HepG2 (cell line): ENCODE results near the gene ZDHHC19. TPM values are rescaled to one million over a fixed set of nuclear protein-coding genes. Genes with fewer than 3 reads are reported as not detected.

Source experiments
- FOXO1 ChIP-seq: sonication (generic); formaldehyde crosslinking; IDR thresholded peaks from 2 replicates; pipeline ENCODE4 v1.4.0; 2020; ENCODE audit warnings: missing genetic modification reagents
- GFI1 ChIP-seq: sonication (generic); formaldehyde crosslinking; IDR thresholded peaks from 2 replicates; pipeline ENCODE4 v1.5.0; 2020; ENCODE audit warnings: missing genetic modification reagents, mild to moderate bottlenecking, borderline replicate concordance
- JUNB ChIP-seq: sonication (generic); formaldehyde crosslinking; IDR thresholded peaks from 2 replicates; pipeline ENCODE4 v1.8.0; 2022; ENCODE audit warnings: missing genetic modification reagents, mild to moderate bottlenecking, borderline replicate concordance
- RBM22 ChIP-seq: fragments of 200-400 bp; formaldehyde crosslinking; optimal IDR thresholded peaks from 2 replicates; pipeline ENCODE3; 2017; ENCODE audit warnings: mild to moderate bottlenecking, low read length, moderate library complexity
- REL ChIP-seq: sonication (generic); formaldehyde crosslinking; conservative IDR thresholded peaks from 2 replicates; pipeline ENCODE4 v1.8.0; 2022; ENCODE audit warnings: mild to moderate bottlenecking, missing genetic modification reagents, moderate library complexity
- SOX5 ChIP-seq: IDR thresholded peaks from 2 replicates; pipeline ENCODE4 v1.6.1; 2016; ENCODE audit warnings: borderline replicate concordance
- SOX6 ChIP-seq, 2 experiments: fragments of 450-650 bp in 1 of 2; sonication (generic) in 1 of 2; formaldehyde crosslinking in 1 of 2; IDR thresholded peaks; 2 replicates each; pipeline versions ENCODE4 v1.4.0 to v1.6.1; 2017 to 2020; ENCODE audit warnings: antibody characterized with exemption in 1 of 2, mild to moderate bottlenecking in 1 of 2, missing genetic modification reagents in 1 of 2
- ZNF101 ChIP-seq: sonication (generic); formaldehyde crosslinking; IDR thresholded peaks from 2 replicates; pipeline ENCODE4 v1.4.0; 2020; ENCODE audit warnings: mild to moderate bottlenecking, low read depth, missing genetic modification reagents, borderline replicate concordance
- ZNF468 ChIP-seq: sonication (generic); formaldehyde crosslinking; IDR thresholded peaks from 2 replicates; pipeline ENCODE4 v1.8.0; 2022; ENCODE audit warnings: mild to moderate bottlenecking, moderate library complexity, missing genetic modification reagents
- ZNF678 ChIP-seq: sonication (generic); formaldehyde crosslinking; IDR thresholded peaks from 2 replicates; pipeline ENCODE4 v1.4.0; 2020; ENCODE audit warnings: mild to moderate bottlenecking, missing genetic modification reagents
- polyA plus RNA-seq, 8 experiments: library from polyadenylated mRNA; depleted of rRNA in 3 of 8; stranded (reverse) in 7 of 8; unstranded in 1 of 8; fragments of >200 nt; fragmentation: Illumina TruSeq in 4 of 8; extraction: Trizol in 4 of 8; gene quantifications; 2 replicates each; pipeline versions ENCODE4 v1.2.1 to v1.2.3, GENCODE V29; 2011 to 2016; ENCODE audit warnings: low read depth in 4 of 8, missing spikeins in 1 of 8, mixed read lengths in 1 of 8; ENCODE audit not compliant: insufficient read depth in 1 of 8
- total RNA-seq, 5 experiments: library from RNA; depleted of rRNA; stranded (reverse); fragments of >200 nt; fragmentation: Illumina TruSeq; extraction: Trizol; gene quantifications; 2 replicates each; pipeline ENCODE4 v1.2.3, GENCODE V29; 2016; ENCODE audit warnings: low read depth in 1 of 5
- TF ChIP-seq, protein P1 (sequence below): sonication (generic); formaldehyde crosslinking; IDR thresholded peaks from 2 replicates; pipeline ENCODE4 v1.4.0; 2020; ENCODE audit warnings: missing genetic modification reagents
- TF ChIP-seq, protein P2 (sequence below): sonication (generic); formaldehyde crosslinking; IDR thresholded peaks from 2 replicates; pipeline ENCODE4 v1.4.0; 2020; ENCODE audit warnings: missing genetic modification reagents, mild to moderate bottlenecking, borderline replicate concordance
- TF ChIP-seq, protein P3 (sequence below): sonication (generic); formaldehyde crosslinking; IDR thresholded peaks from 2 replicates; pipeline ENCODE4 v1.4.0; 2020; ENCODE audit warnings: missing genetic modification reagents, borderline replicate concordance
- TF ChIP-seq, protein P4 (sequence below): sonication (generic); formaldehyde crosslinking; IDR thresholded peaks from 2 replicates; pipeline ENCODE4 v1.5.1; 2020; ENCODE audit warnings: missing genetic modification reagents, mild to moderate bottlenecking, borderline replicate concordance
- TF ChIP-seq, protein P5 (sequence below): sonication (generic); formaldehyde crosslinking; IDR thresholded peaks from 2 replicates; pipeline ENCODE4 v1.5.0; 2020; ENCODE audit warnings: mild to moderate bottlenecking, missing genetic modification reagents

Gene ZDHHC19
- total and polyA plus RNA-seq, 2 of the 13 experiments (the other 11 are each of a cell fraction or from before 2014, with no cell fraction given) = 0.22 to 0.53 TPM

DNA sequence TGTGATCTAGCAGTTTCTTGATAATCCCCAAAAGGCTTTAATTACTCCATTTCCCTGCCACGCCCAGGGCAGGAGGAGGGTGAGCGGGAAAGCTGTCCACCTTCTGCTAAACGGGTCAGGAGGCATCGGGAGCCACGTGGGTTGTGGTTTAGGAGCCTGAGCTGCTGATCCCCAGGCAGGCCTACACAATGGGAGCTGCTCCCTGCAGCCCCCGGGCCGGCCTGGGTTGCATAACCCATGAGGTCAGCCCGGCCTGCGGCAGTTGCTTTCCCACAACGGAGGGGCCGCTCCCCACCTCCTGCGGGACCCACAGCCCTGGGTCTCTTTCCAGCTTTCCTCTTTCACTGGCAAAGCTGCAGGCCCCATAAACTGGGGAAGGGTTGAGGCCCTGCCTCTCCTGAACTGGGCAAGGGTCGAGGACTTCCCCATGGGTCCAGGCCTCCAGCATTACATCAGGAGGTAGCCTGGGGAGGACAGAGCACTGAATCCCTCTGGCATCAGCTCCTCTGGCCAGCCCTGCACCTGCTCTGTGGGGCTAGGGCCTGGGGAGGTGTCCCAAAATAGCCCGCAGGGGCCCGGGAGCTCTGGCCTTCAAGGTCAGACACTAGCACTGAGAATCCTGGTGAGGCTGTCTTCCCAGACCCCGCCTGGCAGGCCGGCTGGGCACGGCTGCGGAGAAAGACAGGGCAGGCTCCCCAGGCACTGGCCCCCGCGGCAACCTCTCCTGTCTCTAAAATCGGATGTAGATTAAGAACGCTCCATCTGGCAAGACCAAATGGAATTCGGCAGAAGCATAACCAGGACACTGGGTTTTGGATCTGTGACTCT is 47.3 kb downstream of the ZDHHC19 start (continued):
- no peak for TF ChIP-seq ZNF468
- peak; percentile 19; the same call in 1 of the 2 replicates for TF ChIP-seq FOXO1 (CRISPR knock-in tag)
- no peak for TF ChIP-seq JUNB (CRISPR knock-in tag)
- peak; percentile 35; the same call in 1 of the 2 replicates for TF ChIP-seq SOX5
- TF ChIP-seq, protein P1, sequence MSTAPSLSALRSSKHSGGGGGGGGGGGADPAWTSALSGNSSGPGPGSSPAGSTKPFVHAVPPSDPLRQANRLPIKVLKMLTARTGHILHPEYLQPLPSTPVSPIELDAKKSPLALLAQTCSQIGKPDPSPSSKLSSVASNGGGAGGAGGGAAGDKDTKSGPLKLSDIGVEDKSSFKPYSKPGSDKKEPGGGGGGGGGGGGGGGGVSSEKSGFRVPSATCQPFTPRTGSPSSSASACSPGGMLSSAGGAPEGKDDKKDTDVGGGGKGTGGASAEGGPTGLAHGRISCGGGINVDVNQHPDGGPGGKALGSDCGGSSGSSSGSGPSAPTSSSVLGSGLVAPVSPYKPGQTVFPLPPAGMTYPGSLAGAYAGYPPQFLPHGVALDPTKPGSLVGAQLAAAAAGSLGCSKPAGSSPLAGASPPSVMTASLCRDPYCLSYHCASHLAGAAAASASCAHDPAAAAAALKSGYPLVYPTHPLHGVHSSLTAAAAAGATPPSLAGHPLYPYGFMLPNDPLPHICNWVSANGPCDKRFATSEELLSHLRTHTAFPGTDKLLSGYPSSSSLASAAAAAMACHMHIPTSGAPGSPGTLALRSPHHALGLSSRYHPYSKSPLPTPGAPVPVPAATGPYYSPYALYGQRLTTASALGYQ = no peak
- no peak for TF ChIP-seq REL (CRISPR knock-in tag)
- peak; percentile 35; the same call in 1 of the 2 replicates for TF ChIP-seq GFI1 (CRISPR knock-in tag)
- TF ChIP-seq, protein P2, sequence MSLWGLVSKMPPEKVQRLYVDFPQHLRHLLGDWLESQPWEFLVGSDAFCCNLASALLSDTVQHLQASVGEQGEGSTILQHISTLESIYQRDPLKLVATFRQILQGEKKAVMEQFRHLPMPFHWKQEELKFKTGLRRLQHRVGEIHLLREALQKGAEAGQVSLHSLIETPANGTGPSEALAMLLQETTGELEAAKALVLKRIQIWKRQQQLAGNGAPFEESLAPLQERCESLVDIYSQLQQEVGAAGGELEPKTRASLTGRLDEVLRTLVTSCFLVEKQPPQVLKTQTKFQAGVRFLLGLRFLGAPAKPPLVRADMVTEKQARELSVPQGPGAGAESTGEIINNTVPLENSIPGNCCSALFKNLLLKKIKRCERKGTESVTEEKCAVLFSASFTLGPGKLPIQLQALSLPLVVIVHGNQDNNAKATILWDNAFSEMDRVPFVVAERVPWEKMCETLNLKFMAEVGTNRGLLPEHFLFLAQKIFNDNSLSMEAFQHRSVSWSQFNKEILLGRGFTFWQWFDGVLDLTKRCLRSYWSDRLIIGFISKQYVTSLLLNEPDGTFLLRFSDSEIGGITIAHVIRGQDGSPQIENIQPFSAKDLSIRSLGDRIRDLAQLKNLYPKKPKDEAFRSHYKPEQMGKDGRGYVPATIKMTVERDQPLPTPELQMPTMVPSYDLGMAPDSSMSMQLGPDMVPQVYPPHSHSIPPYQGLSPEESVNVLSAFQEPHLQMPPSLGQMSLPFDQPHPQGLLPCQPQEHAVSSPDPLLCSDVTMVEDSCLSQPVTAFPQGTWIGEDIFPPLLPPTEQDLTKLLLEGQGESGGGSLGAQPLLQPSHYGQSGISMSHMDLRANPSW = no peak
- no peak for TF ChIP-seq RBM22
- no peak for TF ChIP-seq ZNF678 (CRISPR knock-in tag)
- no peak for TF ChIP-seq SOX6 (IDR thresholded peaks at IDR 0.05)
- peak; percentile 42; the same call in 1 of the 2 replicates for TF ChIP-seq SOX6 (CRISPR knock-in tag; IDR thresholded peaks at IDR 0.05)
- TF ChIP-seq, protein P3, sequence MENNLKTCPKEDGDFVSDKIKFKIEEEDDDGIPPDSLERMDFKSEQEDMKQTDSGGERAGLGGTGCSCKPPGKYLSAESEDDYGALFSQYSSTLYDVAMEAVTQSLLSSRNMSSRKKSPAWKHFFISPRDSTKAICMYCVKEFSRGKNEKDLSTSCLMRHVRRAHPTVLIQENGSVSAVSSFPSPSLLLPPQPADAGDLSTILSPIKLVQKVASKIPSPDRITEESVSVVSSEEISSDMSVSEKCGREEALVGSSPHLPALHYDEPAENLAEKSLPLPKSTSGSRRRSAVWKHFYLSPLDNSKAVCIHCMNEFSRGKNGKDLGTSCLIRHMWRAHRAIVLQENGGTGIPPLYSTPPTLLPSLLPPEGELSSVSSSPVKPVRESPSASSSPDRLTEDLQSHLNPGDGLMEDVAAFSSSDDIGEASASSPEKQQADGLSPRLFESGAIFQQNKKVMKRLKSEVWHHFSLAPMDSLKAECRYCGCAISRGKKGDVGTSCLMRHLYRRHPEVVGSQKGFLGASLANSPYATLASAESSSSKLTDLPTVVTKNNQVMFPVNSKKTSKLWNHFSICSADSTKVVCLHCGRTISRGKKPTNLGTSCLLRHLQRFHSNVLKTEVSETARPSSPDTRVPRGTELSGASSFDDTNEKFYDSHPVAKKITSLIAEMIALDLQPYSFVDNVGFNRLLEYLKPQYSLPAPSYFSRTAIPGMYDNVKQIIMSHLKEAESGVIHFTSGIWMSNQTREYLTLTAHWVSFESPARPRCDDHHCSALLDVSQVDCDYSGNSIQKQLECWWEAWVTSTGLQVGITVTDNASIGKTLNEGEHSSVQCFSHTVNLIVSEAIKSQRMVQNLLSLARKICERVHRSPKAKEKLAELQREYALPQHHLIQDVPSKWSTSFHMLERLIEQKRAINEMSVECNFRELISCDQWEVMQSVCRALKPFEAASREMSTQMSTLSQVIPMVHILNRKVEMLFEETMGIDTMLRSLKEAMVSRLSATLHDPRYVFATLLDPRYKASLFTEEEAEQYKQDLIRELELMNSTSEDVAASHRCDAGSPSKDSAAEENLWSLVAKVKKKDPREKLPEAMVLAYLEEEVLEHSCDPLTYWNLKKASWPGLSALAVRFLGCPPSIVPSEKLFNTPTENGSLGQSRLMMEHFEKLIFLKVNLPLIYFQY (CRISPR knock-in tag) = peak; percentile 76; the same call in 1 of the 2 replicates
- TF ChIP-seq, protein P4, sequence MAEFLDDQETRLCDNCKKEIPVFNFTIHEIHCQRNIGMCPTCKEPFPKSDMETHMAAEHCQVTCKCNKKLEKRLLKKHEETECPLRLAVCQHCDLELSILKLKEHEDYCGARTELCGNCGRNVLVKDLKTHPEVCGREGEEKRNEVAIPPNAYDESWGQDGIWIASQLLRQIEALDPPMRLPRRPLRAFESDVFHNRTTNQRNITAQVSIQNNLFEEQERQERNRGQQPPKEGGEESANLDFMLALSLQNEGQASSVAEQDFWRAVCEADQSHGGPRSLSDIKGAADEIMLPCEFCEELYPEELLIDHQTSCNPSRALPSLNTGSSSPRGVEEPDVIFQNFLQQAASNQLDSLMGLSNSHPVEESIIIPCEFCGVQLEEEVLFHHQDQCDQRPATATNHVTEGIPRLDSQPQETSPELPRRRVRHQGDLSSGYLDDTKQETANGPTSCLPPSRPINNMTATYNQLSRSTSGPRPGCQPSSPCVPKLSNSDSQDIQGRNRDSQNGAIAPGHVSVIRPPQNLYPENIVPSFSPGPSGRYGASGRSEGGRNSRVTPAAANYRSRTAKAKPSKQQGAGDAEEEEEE (CRISPR knock-in tag) = peak; percentile 89; the same call in 1 of the 2 replicates
- TF ChIP-seq, protein P5, sequence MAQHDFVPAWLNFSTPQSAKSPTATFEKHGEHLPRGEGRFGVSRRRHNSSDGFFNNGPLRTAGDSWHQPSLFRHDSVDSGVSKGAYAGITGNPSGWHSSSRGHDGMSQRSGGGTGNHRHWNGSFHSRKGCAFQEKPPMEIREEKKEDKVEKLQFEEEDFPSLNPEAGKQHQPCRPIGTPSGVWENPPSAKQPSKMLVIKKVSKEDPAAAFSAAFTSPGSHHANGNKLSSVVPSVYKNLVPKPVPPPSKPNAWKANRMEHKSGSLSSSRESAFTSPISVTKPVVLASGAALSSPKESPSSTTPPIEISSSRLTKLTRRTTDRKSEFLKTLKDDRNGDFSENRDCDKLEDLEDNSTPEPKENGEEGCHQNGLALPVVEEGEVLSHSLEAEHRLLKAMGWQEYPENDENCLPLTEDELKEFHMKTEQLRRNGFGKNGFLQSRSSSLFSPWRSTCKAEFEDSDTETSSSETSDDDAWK (CRISPR knock-in tag) = no peak
- TF ChIP-seq ZNF101 (CRISPR knock-in tag) = no peak
